Occipital lobe (tissue), 2 donors: ENCODE data around the gene ACP7. TPM values are rescaled to one million over a fixed set of nuclear protein-coding genes. Genes with fewer than 3 reads are reported as not detected.
"Not testable (repeated sequence)": the region's sequence is repeated elsewhere in the genome, so short reads cannot be mapped to it uniquely, and the experiment has no call there.

Source experiments
- DNase-seq: peaks from one replicate; lab custom pipeline; 2025; lab: John Stamatoyannopoulos, UW
- total RNA-seq: library from RNA; depleted of rRNA; stranded (reverse); fragments of >200 nt; gene quantifications from one replicate; pipeline ENCODE4 v1.2.3, GENCODE V29; 2014

Gene ACP7, protein sequence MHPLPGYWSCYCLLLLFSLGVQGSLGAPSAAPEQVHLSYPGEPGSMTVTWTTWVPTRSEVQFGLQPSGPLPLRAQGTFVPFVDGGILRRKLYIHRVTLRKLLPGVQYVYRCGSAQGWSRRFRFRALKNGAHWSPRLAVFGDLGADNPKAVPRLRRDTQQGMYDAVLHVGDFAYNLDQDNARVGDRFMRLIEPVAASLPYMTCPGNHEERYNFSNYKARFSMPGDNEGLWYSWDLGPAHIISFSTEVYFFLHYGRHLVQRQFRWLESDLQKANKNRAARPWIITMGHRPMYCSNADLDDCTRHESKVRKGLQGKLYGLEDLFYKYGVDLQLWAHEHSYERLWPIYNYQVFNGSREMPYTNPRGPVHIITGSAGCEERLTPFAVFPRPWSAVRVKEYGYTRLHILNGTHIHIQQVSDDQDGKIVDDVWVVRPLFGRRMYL
- not detected for total RNA-seq

GRCh38 chr19:39083983-39084731 is at the start of gene ACP7:
TSS of gene ACP7 (plus strand) at chr19:39084368. CDS start at chr19:39085270, 902 bp downstream.
- no peak for DNase-seq

DNA sequence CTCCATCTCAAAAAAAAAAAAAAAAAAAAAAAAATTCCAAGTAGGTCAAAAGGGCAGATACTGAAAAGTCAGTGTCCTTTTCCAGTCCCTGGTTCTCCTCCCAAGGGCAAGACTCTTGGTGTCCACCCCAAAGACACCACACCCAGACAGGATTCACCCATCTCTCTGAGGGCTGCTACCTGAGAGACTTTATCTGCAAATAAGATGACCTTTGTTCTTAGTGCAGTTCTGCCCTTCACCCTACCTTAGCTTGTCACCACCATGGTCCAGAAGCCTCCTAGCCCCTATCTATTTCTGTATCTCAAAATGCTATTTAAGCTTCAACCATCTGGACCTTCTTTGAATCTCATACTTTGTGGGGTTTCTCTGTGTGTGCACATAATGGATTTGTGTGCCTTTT is 47.6 kb upstream of the ACP7 start:
- DNase-seq = no peak

DNA sequence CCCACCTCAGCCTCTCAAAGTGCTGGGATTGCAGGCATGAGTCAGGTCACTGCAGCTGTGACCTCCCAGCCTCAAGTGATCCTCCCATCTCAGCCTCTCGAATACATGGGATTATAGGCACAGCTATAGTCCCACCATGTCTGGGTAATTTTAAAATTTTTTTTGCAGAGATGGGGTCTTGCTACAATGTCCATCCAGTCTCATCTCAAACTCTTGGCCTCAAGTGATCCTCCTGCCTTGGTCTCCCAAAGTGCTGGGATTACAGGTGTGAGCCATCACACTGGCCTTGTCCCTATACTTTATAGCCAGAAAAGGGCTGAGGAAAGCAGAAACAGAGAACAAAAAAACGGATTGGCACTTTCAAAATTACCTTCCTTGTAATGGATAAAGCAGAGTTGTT is 47.0 kb upstream of the ACP7 start:
- no peak for DNase-seq

DNA sequence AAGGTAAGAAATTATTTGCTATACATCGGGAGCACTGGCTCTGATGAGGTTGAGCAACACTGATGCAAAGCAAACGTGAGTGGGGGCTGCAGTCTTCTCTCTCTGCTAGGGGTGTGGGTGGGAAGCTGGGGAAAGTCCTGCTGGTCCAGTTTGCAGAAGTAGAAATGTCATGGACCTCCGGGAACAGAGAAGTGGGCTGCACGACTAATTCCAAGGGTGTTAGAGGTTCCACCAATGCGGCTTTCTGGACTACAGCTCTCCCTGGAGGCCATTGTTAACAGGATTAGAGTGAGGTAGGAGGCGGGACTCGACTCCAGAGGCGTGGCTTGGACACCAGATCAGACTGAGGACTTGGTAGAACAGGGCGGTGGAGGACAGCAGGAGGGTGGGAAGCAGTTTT is 46.1 kb upstream of the ACP7 start:
- DNase-seq = peak; percentile 21

GRCh38 chr19:39045506-39045905 is 38.7 kb upstream of the ACP7 start:
- DNase-seq = no peak

DNA sequence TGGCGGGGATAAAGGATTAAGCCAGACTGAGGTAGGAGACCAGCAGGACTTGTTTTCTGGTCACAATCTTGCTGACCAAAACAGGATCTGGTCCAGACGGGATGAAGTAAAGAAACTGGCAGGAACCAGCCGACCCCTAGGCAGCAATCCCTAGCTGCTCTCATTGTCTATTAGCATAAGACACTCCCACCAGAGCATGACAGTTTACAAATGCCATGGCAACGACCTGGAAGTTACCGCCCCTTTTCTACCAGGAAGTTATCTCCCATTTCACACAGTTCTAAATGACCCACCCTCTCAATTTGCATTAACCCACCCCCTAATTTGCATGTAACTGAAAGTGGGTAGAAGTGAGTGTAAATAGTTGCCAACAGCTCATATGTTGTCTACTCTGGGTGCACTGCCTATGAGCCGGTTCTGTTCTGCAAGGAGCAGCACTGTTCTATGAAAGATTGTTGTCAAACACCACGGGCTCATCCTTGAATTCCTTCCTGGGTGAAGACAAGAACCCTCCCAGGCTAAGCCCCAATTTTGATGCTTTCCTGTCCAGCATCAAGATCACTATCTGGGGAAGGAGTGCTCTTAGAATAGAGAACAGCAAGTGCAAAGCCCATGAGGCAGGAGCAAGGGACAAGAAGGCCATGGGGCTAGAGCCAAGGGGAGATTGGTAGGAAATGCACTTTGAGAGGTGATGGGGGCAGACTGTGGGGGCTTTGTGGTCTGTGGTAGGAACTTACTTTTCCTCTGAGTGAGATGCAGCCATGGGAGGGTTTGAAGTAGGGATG is 37.9 kb upstream of the ACP7 start:
- DNase-seq = no peak

DNA sequence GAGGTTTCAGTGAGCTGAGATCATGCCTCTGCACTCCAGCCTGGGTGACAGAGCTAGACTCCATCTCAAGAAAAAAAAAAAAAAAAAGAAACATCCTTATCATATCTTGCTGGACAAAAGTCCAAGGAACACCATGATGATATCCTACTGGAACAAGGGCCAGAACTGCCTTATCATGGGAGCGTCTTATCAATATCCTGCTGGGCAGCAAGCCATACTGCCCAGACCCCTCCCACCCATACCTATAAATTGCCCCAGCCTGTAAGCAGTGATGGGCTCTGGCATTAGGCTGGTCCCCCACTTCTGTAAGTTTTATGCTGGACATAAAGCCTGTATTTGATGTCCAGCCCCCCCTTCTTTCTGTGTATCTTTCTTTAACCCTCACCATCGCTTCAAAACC is 37.1 kb upstream of the ACP7 start:
- DNase-seq = no peak

GRCh38 chr19:39052243-39052746 is 31.9 kb upstream of the ACP7 start:
- DNase-seq = peak; percentile 14

GRCh38 chr19:39052846-39053245 is 31.3 kb upstream of the ACP7 start:
- DNase-seq = peak; percentile 13

DNA sequence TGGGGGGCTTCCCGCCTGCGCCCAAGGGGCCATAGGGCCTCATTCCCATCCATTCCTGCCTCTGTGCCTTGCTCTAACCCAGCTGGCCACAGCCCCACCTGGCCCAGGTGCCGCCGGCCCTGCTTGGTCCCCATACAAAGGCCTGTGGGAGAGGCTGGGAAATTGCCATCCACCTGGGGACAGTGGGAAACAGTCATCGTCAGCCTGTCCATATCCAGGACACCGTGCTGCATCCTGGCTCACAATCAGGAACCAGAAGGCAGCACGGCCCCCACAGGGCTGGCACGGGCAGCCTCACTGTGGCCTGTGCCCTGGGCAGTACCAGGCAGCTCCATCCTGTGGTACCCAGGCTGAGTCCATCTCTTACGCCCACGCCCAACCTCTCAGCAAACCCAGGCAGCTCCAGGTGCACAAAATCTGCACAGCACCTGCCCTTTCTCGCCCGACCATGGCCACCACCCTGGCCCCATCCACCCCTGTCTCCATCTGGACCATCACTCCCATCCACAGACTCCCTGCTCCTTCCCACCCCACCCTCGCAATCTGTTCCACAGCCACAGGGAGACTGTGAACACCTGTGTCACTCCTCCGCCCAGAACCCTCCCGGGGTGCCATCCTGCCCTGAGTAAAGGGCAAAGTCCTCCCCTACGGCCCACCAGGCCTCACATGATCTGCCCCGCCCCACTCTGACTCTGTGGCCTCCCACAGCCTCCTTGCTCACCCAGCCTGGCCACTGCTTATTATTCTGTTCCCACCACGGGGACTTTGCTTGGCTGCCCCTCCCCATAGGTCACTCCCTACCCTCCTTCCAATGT is 30.7 kb upstream of the ACP7 start:
- peak; percentile 15 for DNase-seq

- DNase-seq = no peak
These were observed 30.1 kb upstream of the ACP7 start for GRCh38 chr19:39054091-39054470.

GRCh38 chr19:39057615-39058014 is 26.6 kb upstream of the ACP7 start:
- DNase-seq = no peak

GRCh38 chr19:39059302-39059701 is 24.9 kb upstream of the ACP7 start:
- DNase-seq = no peak

DNA sequence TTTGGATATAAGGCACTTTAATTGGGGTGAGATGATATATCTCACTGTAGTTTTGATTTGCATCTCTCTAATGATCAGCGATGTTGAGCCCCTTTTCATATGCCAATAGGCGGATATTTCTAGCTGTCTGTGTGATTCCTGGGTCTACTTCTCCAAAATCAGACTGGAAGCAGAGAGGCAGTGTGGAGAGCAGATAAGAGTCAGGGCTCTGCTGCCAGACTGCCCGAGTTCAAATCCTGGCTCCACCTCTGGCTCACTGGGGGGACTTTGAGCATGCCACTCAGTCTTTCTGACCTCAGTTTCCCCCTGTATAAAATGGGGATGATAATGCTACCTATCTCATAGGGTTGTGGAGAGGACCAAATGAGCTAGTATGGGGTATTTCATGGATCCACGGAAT is 24.0 kb upstream of the ACP7 start:
- no peak for DNase-seq

GRCh38 chr19:39064405-39064804 is 19.8 kb upstream of the ACP7 start:
- DNase-seq = no peak

DNA sequence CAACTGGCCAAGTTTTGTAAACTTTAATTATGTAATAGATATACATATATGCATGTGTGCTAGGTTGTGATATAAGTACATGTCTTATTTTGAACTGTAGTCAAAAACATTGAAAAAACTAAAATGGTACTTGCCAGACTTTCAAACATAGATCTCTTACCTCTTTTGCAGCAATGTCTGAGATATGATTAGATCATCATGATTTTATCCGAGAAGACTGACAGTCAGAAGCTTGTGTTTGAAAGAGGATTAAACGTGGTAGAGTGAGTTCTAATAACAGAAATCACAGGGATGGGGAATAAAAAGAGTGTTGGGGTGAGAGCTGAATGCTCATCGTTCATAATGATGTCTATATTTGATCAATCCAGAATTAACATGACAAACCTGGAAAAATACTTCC is 18.2 kb upstream of the ACP7 start:
- DNase-seq = no peak

DNA sequence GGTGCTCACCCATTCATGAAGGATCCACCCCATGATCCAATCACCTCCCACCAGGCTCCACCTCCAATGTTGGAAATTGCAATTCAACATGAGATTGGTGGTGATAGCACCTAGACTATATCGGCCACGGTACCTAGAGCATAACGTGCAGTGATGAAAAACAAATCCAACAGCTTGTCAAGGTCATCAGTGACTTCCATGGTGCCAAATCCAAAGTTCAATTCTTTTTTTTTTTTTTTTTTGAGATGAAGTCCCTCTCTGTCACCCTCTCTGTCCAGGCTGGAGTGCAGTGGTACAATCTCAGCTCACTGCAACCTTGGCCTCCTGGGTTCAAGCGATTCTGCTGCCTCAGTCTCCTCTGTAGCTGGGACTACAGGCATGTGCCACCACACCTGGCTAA is 17.1 kb upstream of the ACP7 start:
- DNase-seq = no peak

DNA sequence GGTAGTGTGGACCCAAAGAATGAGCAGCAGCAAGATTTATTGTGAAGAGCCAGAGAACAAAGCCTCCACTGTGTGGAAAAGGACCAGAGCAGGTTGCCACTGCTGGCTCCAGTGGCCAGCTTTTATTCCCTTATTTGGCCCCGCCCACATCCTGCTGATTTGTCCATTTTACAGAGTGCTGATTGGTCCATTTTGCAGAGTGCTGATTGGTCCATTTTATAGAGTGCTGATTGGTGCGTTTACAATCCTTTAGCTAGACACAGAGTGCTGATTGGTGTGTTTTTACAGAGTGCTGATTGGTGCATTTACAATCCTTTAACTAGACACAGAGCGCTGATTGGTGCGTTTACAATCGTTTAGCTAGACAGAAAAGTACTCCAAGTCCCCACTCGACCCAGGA is 15.9 kb upstream of the ACP7 start:
- not testable (repeated sequence) for DNase-seq

GRCh38 chr19:39070888-39071287 is 13.3 kb upstream of the ACP7 start:
- DNase-seq = no peak

GRCh38 chr19:39074205-39074692 is 9.9 kb upstream of the ACP7 start:
- DNase-seq = no peak

DNA sequence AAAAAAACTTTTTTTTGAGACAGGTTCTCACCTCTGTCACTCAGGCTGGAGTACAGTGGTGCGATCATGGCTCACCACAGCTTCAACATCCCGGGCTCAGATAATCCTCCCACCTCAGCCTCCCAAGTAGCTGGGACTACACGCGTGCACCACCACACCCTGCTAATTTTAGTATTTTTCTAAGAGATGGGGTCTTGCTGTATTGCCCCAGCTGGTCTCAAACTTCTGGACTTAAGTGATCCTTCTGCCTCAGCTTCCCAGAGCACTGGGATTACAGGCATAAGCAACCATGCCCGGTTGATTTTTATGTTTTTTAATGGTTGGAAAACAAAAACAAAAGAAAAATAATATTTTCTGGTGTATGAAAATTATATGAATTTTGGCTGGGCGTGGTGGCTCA is 9.2 kb upstream of the ACP7 start:
- no peak for DNase-seq
